Endothelial cell (in vitro differentiated cells): ENCODE results near the gene CATSPERD. TPM values are rescaled to one million over a fixed set of nuclear protein-coding genes. Genes with fewer than 3 reads are reported as not detected.

Source experiments
- DNase-seq: peaks from one replicate; pipeline ENCODE4 v3.0.0; 2021; ENCODE audit warnings: low spot score
- H3K27ac Mint-ChIP-seq: one replicate; pipeline ENCODE4 v1.8.0; 2021; ENCODE audit warnings: mixed read lengths, inconsistent platforms; ENCODE audit not compliant: unreplicated experiment
- H3K27me3 Mint-ChIP-seq: one replicate; pipeline ENCODE4 v1.8.0; 2021; ENCODE audit warnings: mild to moderate bottlenecking, moderate library complexity, mixed read lengths, inconsistent platforms; ENCODE audit not compliant: unreplicated experiment
- H3K36me3 Mint-ChIP-seq: one replicate; pipeline ENCODE4 v1.8.0; 2021; ENCODE audit warnings: mild to moderate bottlenecking, low read depth, mixed read lengths, inconsistent platforms; ENCODE audit not compliant: unreplicated experiment
- H3K4me1 Mint-ChIP-seq: one replicate; pipeline ENCODE4 v1.8.0; 2021; ENCODE audit warnings: mild to moderate bottlenecking, mixed read lengths, inconsistent platforms; ENCODE audit not compliant: unreplicated experiment
- H3K4me3 Mint-ChIP-seq: one replicate; pipeline ENCODE4 v1.8.0; 2021; ENCODE audit warnings: mild to moderate bottlenecking, mixed read lengths, inconsistent platforms; ENCODE audit not compliant: unreplicated experiment
- H3K9me3 Mint-ChIP-seq: one replicate; pipeline ENCODE4 v1.8.0; 2021; ENCODE audit warnings: mixed read lengths, inconsistent platforms; ENCODE audit not compliant: unreplicated experiment
- CTCF ChIP-seq: fragments of 200-600 bp; sonication (generic); IDR thresholded peaks from one replicate; pipeline ENCODE4 v1.5.0; 2021; ENCODE audit warnings: antibody characterized with exemption; ENCODE audit not compliant: unreplicated experiment
- total RNA-seq: library from RNA; stranded (reverse); fragmentation: NEBNext Ultra II Directional; extraction: Animal tissue kit (Norgen Biotek cat#: 25700); gene quantifications from one replicate; pipeline ENCODE4 v1.2.1, GENCODE V29; 2021; ENCODE audit not compliant: unreplicated experiment

CATSPERD gene
- total RNA-seq, 1 donor from 2014 or later: not detected

GRCh38 chr19:5786593-5787408, 66.4 kb downstream of the CATSPERD start:
- TF ChIP-seq CTCF: no peak
- Mint-ChIP-seq H3K4me1 (peaks cover 11% of the 10 kb centered on the region), H3K9me3 (no peaks in the 10 kb centered on the region), H3K27ac (no peak overlapping the region), H3K27me3 (peaks cover 14% of the 10 kb centered on the region), H3K4me3 (no peak overlapping the region), H3K36me3 (peaks cover 17% of the 10 kb centered on the region)
- no peak for DNase-seq

- no peak for TF ChIP-seq CTCF
- Mint-ChIP-seq H3K36me3 (peaks cover 17% of the 10 kb centered on the region), H3K4me1 (peaks cover 11% of the 10 kb centered on the region), H3K4me3 (no peak overlapping the region), H3K27me3 (peaks cover 14% of the 10 kb centered on the region), H3K9me3 (no peaks in the 10 kb centered on the region), H3K27ac (no peak overlapping the region)
- DNase-seq: no peak
Observed at GRCh38 chr19:5787409-5788182, 67.2 kb downstream of the CATSPERD start.

GRCh38 chr19:5788422-5788821, 68.0 kb downstream of the CATSPERD start:
- Mint-ChIP-seq H3K4me1 (peaks cover 11% of the 10 kb centered on the region), H3K27ac (no peak overlapping the region), H3K27me3 (peaks cover 14% of the 10 kb centered on the region), H3K4me3 (peak overlapping the region; percentile 57), H3K36me3 (peaks cover 17% of the 10 kb centered on the region), H3K9me3 (no peaks in the 10 kb centered on the region)
- no peak for DNase-seq
- TF ChIP-seq CTCF: no peak

GRCh38 chr19:5789351-5789761, 68.9 kb downstream of the CATSPERD start:
- no peak for TF ChIP-seq CTCF
- peaks cover 17% of the 10 kb centered on the region for H3K36me3 Mint-ChIP-seq
- no peak for DNase-seq
- H3K4me1 Mint-ChIP-seq: peaks cover 11% of the 10 kb centered on the region
- H3K4me3 Mint-ChIP-seq: peak overlapping the region; percentile 42
- peaks cover 14% of the 10 kb centered on the region for H3K27me3 Mint-ChIP-seq
- no peaks in the 10 kb centered on the region for H3K9me3 Mint-ChIP-seq
- no peak overlapping the region for H3K27ac Mint-ChIP-seq
